NB4 (cell line): ENCODE measurements around the gene NRDC.

Experiments used
- CTCF ChIP-seq: IDR thresholded peaks from one replicate; pipeline ENCODE4 v1.5.1; 2012; ENCODE audit warnings: low read depth, low read length
- POLR2A ChIP-seq: IDR thresholded peaks from 2 replicates; pipeline ENCODE4 v1.6.1; 2011; ENCODE audit warnings: mild to moderate bottlenecking; ENCODE audit not compliant: insufficient read length; ENCODE audit errors: extremely low read depth

GRCh38 chr1:51840182-51840581, 38.3 kb downstream of the NRDC start:
- TF ChIP-seq CTCF (no peak), POLR2A (no peak)
